ENCODE measurements around the gene KRTAP5-4.
"Not testable (repeated sequence)": the region's sequence is repeated elsewhere in the genome, so short reads cannot be mapped to it uniquely, and the experiment has no call there.

KRTAP5-4 gene

DNA sequence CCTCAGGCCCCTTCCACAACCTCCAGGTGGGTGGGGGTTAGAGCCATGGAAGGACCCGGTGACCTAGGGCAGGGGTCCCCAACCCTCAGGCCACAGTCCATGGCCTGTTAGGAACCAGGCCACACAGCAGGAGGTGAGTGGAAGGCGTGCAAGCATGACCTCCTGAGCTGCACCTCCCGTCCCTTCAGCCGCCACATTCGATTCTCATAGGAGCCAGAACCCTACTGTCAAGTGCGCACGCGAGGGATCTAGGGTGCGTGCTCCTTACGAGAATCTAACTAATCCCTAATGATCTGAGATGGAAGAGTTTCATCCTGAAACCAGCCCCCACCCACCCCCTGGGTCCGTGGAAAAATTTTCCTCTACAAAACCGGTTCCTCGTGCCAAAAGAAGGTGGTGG, 3.6 kb upstream of the KRTAP5-4 start:
- ChIA-PET POLR2A (no interaction called here), CTCF (interaction anchor here (1.4 to 7.7 kb wide), 6 partner anchors 8 to 78 kb away, joined by 4 to 52 read pairs (median 22); no protein-coding TSS in a partner anchor)
- no peak overlapping the region for H3K4me3 ChIP-seq (ENCODE audit: low read depth, low read length)
- no peak for DNase-seq (ENCODE audit: low read depth, low spot score)
- TF ChIP-seq, protein P1, sequence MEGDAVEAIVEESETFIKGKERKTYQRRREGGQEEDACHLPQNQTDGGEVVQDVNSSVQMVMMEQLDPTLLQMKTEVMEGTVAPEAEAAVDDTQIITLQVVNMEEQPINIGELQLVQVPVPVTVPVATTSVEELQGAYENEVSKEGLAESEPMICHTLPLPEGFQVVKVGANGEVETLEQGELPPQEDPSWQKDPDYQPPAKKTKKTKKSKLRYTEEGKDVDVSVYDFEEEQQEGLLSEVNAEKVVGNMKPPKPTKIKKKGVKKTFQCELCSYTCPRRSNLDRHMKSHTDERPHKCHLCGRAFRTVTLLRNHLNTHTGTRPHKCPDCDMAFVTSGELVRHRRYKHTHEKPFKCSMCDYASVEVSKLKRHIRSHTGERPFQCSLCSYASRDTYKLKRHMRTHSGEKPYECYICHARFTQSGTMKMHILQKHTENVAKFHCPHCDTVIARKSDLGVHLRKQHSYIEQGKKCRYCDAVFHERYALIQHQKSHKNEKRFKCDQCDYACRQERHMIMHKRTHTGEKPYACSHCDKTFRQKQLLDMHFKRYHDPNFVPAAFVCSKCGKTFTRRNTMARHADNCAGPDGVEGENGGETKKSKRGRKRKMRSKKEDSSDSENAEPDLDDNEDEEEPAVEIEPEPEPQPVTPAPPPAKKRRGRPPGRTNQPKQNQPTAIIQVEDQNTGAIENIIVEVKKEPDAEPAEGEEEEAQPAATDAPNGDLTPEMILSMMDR (IDR thresholded peaks at IDR 0.05; ENCODE audit: insufficient read depth, low read length, missing control alignments), result no peak

DNA sequence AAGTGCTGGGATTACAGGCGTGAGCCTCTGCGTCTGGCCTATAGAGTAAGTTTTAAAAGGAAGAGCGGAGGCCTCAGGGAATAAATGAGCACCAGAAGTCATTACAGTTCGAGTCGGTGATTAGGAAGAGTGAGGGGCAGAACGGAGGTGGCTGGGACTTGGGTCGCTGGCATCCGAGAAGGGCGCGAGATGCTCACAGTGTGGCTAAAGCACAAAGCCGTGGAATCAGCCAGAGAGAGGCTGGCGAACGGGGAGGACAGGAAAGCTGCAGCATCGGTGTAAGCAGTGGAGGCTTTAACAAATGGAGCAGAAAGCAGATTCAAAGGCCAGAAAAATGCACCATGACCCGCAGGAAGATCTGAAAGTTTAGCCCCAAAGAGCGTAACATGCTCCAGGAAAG, 2.7 kb upstream of the KRTAP5-4 start:
- no peak for DNase-seq (ENCODE audit: low read depth, low spot score)
- ChIA-PET CTCF (interaction anchor here (0.6 to 1.8 kb wide), 3 partner anchors 16 to 78 kb away, joined by 3 to 4 read pairs (median 3); no protein-coding TSS in a partner anchor), POLR2A (no interaction called here)
- TF ChIP-seq, protein P1 (IDR thresholded peaks at IDR 0.05; ENCODE audit: insufficient read depth, low read length, missing control alignments), result no peak
- H3K4me3 ChIP-seq (ENCODE audit: low read depth, low read length), result no peak overlapping the region

DNA sequence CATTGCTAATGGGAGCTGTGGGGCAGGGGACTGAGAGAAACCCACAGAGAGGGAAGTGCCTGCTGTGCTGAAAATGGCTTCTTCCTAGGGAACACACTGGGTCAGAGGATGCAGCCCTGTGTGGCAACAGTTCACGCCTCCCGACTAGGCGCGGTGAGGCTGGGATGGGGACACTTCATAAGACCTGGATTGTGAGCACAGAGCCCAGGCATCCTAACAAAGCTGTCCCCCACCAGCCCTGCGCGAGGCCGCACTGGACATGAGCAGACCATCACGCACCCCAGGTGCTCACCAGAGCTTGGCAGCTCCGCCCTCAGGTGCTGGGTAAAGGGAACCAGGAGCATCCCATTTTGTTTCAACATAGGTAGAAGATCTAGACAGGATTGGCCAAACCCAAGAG, 1.8 kb upstream of the KRTAP5-4 start:
- H3K4me3 ChIP-seq (ENCODE audit: low read depth, low read length), result no peak overlapping the region
- ChIA-PET POLR2A (interaction anchor here (0.7 kb wide), 1 partner anchor 41 kb away, joined by 3 read pairs; no protein-coding TSS in a partner anchor), CTCF (interaction anchor here (1.0 to 1.8 kb wide), 4 partner anchors 10 to 29 kb away, joined by 3 to 4 read pairs (median 4); no protein-coding TSS in a partner anchor)
- TF ChIP-seq, protein P1 (IDR thresholded peaks at IDR 0.05; ENCODE audit: insufficient read depth, low read length, missing control alignments), result no peak
- DNase-seq (ENCODE audit: low read depth, low spot score), result no peak

DNA sequence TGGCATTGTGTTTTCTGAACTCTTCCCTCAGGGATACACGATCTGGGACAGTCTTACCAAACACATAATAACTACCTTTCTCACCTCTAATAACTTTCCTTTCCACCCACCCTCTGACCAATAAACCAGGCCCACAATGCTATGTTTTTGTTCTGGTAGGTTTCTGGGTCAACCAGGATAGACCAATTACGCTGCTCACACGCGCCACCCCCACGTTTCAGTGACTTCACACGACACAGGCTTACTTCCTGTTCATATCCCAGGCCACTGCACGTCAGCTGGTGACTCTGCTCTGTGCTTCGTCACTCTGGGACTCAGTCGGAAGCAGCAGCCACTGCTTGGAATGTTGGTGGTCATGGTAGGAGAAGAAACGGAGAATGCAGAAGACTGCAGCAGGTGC, 2.5 kb downstream of the KRTAP5-4 start:
- H3K4me3 ChIP-seq (ENCODE audit: low read depth, low read length), result no peak overlapping the region
- ChIA-PET CTCF (interaction anchor here (1.0 to 5.6 kb wide), 5 partner anchors 10 to 73 kb away, joined by 3 to 52 read pairs (median 3); partner anchors contain the start of gene KRTAP5-5), POLR2A (interaction anchor here (0.6 kb wide), 1 partner anchor 20 kb away, joined by 3 read pairs; no protein-coding TSS in a partner anchor)
- TF ChIP-seq, protein P1 (IDR thresholded peaks at IDR 0.05; ENCODE audit: insufficient read depth, low read length, missing control alignments), result no peak
- no peak for DNase-seq (ENCODE audit: low read depth, low spot score)

DNA sequence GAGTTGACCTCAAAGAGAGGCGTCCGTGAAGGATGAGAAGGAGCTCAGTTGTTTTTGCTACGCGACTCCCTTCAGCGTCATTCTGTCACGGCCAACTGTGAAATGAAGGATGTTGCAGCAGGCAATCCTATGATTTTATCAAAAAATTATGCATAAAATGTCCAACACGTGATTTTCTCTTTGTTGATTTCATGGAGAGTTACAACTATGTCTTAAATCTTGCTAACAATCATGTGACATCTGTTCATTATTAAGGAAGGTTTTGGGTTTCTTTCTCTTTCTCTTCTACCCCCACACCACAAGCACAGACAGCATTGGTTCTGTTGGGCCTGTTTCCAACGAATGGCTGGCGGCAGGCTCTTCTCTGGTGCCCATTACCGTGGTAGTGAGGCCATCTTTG, 3.7 kb downstream of the KRTAP5-4 start:
- TF ChIP-seq, protein P1 (IDR thresholded peaks at IDR 0.05; ENCODE audit: insufficient read depth, low read length, missing control alignments), result no peak
- no peak overlapping the region for H3K4me3 ChIP-seq (ENCODE audit: low read depth, low read length)
- POLR2A ChIA-PET, result no interaction called here
- no peak for DNase-seq (ENCODE audit: low read depth, low spot score)
- CTCF ChIA-PET, result interaction anchor here (1.2 to 5.6 kb wide), 5 partner anchors 11 to 71 kb away, joined by 3 to 52 read pairs (median 6); partner anchors contain the start of gene KRTAP5-5

DNA sequence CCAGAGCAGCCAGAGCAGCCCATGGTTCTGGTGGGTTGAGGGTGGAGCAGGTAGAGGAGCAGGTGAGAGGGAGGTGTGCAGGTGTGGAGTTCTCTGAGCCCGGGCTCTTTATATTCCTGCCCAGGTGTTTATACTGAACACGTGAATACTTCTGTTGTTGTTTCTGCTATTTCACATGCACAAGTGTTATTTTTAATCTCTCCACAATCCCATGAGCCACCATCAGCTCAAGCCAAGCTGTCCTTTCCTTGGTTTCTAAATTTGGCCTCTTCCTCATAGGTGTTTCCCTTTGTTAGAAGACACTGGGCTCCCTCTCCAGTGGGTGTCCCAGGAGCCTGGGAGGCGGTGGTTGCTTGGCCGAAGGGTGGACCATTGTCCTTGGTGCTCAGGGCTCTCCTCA, 13.6 kb downstream of the KRTAP5-4 start, which contains the start of gene KRTAP5-3:
Gene KRTAP5-3 (minus strand): TSS at position 101 of the 400 bp plus-strand sequence. CDS start 78 bp downstream, at position 23.
- ChIA-PET CTCF (interaction anchor here (1.0 to 2.6 kb wide), 4 partner anchors 13 to 34 kb away, joined by 3 to 9 read pairs (median 6); no protein-coding TSS in a partner anchor), POLR2A (no interaction called here)
- TF ChIP-seq, protein P1 (IDR thresholded peaks at IDR 0.05; ENCODE audit: insufficient read depth, low read length, missing control alignments), result no peak
- H3K4me3 ChIP-seq (ENCODE audit: low read depth, low read length), result no peak within 1 kb of the TSS
- DNase-seq (ENCODE audit: low read depth, low spot score), result no peak

DNA sequence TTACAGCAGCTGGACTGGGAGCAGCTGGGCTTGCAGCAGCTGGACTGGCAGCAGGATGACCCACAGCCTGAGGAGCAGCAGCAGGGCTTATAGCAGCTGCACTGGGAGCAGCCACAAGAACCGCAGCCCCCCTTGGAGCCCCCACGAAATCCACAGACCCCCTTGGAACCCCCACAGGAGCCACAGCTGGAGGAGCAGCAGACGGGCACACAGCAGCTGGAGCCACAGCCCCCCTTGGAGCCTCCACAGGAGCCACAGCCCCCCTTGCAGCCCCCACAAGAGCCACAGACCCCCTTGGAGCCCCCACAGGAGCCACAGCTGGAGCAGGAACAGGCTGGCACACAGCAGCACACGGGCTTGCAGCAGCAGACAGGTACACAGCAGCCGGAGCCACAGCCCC, 14.0 kb downstream of the KRTAP5-4 start:
- DNase-seq (ENCODE audit: low read depth, low spot score); H3K4me3 ChIP-seq (ENCODE audit: low read depth, low read length); POLR2A ChIA-PET: not testable (repeated sequence)
- CTCF ChIA-PET, result interaction anchor here (1.4 to 2.6 kb wide), 3 partner anchors 13 to 33 kb away, joined by 4 to 9 read pairs (median 7); no protein-coding TSS in a partner anchor

DNA sequence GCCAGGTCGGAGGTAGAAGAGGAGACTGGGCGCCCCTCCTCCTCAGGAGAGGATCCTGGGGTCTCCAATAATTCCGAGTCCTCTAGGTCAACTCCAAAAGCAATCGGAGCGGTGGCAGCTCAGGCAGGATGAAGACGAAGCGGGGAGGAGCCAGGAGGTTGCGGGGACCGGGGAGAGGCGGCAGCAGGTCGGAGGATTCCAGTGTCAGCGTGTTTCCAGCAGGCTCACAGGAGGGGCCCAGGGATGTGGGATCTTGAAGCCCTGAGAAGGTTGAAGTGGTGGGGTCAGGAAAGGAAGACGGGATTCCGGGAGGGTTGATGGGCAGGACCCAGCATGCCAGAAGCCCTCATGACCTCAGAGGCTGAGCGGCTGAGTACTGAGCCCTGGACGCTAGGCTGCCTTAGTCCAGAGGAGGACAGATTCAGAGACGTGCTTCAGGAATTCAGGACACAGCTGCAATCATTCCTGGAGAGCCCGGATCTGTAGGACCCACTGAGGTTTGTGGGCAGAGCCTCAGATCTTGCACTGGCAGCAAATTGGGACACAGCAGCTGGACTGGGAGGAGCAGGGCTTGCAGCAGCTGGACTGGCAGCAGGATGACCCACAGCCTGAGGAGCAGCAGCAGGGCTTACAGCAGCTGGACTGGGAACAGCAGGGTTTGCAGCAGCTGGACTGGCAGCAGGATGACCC, 14.6 kb downstream of the KRTAP5-4 start:
- POLR2A ChIA-PET; DNase-seq (ENCODE audit: low read depth, low spot score); H3K4me3 ChIP-seq (ENCODE audit: low read depth, low read length): not testable (repeated sequence)
- CTCF ChIA-PET, result interaction anchor here (1.4 to 2.6 kb wide), 2 partner anchors 12 to 33 kb away, joined by 7 to 9 read pairs; no protein-coding TSS in a partner anchor

DNA sequence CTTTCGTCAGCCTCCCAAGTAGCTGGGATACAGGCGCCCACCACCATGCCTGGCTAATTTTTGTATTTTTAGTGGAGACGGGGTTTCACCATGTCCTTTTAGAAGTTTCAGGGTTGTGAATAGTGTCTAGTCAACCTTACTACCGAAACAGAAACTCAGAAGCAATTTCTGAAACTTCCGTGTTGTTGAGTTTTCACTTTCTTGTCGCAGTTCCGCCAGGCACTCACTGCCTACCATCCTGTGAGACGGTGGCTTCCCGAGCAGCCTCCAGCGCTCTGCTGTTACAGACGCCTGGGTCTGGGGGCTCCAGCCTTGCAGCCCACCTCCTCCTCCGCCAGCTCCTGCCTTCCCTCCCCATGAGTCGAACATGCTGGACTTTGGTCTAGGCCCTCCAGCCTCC, 16.0 kb downstream of the KRTAP5-4 start:
- POLR2A ChIA-PET; H3K4me3 ChIP-seq (ENCODE audit: low read depth, low read length); DNase-seq (ENCODE audit: low read depth, low spot score): not testable (repeated sequence)
- CTCF ChIA-PET, result interaction anchor here (1.0 to 2.1 kb wide), 2 partner anchors 10 to 17 kb away, joined by 4 to 20 read pairs; no protein-coding TSS in a partner anchor

Measured in AG04449 (cell line).